Measurements from ENCODE around the gene SAAL1. TPM values are rescaled to one million over a fixed set of nuclear protein-coding genes. Genes with fewer than 3 reads are reported as not detected.

SAAL1 gene
- total and polyA plus RNA-seq, 5 donors from 2014 or later, result 15.1 to 25.5 (median 19.1) TPM

DNA sequence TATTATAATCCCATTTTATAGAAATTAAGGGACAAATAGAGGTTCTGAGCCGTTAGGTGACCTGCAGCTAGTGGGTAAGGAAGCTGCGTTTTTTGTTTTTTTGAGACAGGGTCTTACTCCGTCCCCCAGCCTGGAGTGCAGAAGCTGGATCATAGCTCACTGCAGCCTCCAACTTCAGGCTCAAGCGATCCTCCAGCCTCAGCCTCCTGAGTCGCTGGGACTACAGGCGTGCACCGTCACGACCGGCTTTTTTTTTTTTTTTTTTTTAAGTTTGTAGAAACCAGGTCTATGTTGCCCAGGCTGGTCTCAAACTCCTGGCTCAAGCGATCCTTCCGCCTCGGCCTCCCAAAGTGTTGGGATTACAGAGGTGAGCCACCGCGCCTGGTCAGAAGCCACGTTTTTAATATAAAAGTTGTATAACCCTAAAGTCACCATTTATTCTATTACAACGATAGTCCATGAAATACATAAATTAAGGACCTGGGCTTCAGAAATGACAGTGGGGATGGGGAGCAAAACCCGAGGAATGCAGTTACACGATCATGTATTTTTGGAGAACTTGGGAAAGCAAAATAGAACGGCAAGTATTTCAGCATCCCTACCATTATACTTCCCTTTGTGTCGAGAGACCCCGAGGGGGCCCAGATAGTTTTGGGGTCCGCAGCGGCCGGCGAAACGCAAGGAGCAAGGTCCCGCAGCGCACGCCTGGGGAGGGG is 638 bp downstream of the SAAL1 start:
- peak overlapping the region; percentile 90 for H3K4me3 ChIP-seq (ENCODE audit: low read depth, low read length)
- Mint-ChIP-seq H3K27me3 (peaks cover 14% of the 10 kb centered on the region), H3K36me3 (peaks cover 12% of the 10 kb centered on the region), H3K4me1 (peaks cover 23 to 50% (median 42%) of the 10 kb centered on the region in 4 donors), H3K27ac (peak overlapping the region; percentile 77 to 92 (median 89)), H3K4me3 (peak overlapping the region; percentile 92 to 94 (median 94)), H3K9me3 (no peaks in the 10 kb centered on the region)
- peak overlapping the region; percentile 23 for H3K27ac ChIP-seq (ENCODE audit: insufficient read depth, low read length, poor library complexity, severe bottlenecking)
- H3K27me3 ChIP-seq (ENCODE audit: control insufficient read depth, insufficient read depth, low read length), result no peaks in the 10 kb centered on the region
- H3K36me3 ChIP-seq (ENCODE audit: control insufficient read depth, insufficient read depth, low read length), result peaks cover 16% of the 10 kb centered on the region
- ATAC-seq (ENCODE audit: low read depth in 2 of 2) (no peak), DNase-seq (no peak)
- no peaks in the 10 kb centered on the region for H3K9me3 ChIP-seq (ENCODE audit: control insufficient read depth in 2 of 2, low read length in 2 of 2)
- peaks cover 27% of the 10 kb centered on the region for H3K4me1 ChIP-seq (ENCODE audit: control insufficient read depth, insufficient read depth, low read length, poor library complexity, severe bottlenecking)

- Mint-ChIP-seq H3K4me3 (peak overlapping the region in 1 of 4 donors; percentile 66), H3K27me3 (no peaks in the 10 kb centered on the region), H3K4me1 (peaks cover 23 to 60% (median 46%) of the 10 kb centered on the region in 4 donors), H3K36me3 (peaks cover 28% of the 10 kb centered on the region), H3K27ac (no peak overlapping the region), H3K9me3 (no peaks in the 10 kb centered on the region)
- no peak for DNase-seq
- Histone ChIP-seq H3K9me3 (ENCODE audit: control insufficient read depth in 2 of 2, low read length in 2 of 2) (no peaks in the 10 kb centered on the region), H3K27ac (ENCODE audit: insufficient read depth, low read length, poor library complexity, severe bottlenecking) (no peak overlapping the region), H3K36me3 (ENCODE audit: control insufficient read depth, insufficient read depth, low read length) (peaks cover 33% of the 10 kb centered on the region), H3K4me3 (ENCODE audit: low read depth, low read length) (no peak overlapping the region), H3K4me1 (ENCODE audit: control insufficient read depth, insufficient read depth, low read length, poor library complexity, severe bottlenecking) (peaks cover 21% of the 10 kb centered on the region), H3K27me3 (ENCODE audit: control insufficient read depth, insufficient read depth, low read length) (no peaks in the 10 kb centered on the region)
- no peak for ATAC-seq (ENCODE audit: low read depth in 2 of 2)
Measured at GRCh38 chr11:18100926-18101656, 4.8 kb downstream of the SAAL1 start.

GRCh38 chr11:18093959-18094358 is 11.9 kb downstream of the SAAL1 start:
- H3K4me1 ChIP-seq (ENCODE audit: control insufficient read depth, insufficient read depth, low read length, poor library complexity, severe bottlenecking), result no peaks in the 10 kb centered on the region
- Mint-ChIP-seq H3K27ac (no peak overlapping the region), H3K4me1 (peaks cover 4 to 8% (median 6%) of the 10 kb centered on the region in 4 donors), H3K27me3 (no peaks in the 10 kb centered on the region), H3K9me3 (no peaks in the 10 kb centered on the region), H3K36me3 (peaks cover 38% of the 10 kb centered on the region), H3K4me3 (no peak overlapping the region)
- no peak overlapping the region for H3K4me3 ChIP-seq (ENCODE audit: low read depth, low read length)
- DNase-seq (no peak), ATAC-seq (ENCODE audit: low read depth in 2 of 2) (no peak)
- H3K27me3 ChIP-seq (ENCODE audit: control insufficient read depth, insufficient read depth, low read length), result no peaks in the 10 kb centered on the region
- no peak overlapping the region for H3K27ac ChIP-seq (ENCODE audit: insufficient read depth, low read length, poor library complexity, severe bottlenecking)
- H3K36me3 ChIP-seq (ENCODE audit: control insufficient read depth, insufficient read depth, low read length), result peaks cover 61% of the 10 kb centered on the region
- H3K9me3 ChIP-seq (ENCODE audit: control insufficient read depth in 2 of 2, low read length in 2 of 2), result no peaks in the 10 kb centered on the region

GRCh38 chr11:18091731-18092130 is 14.2 kb downstream of the SAAL1 start:
- H3K4me3 Mint-ChIP-seq, result no peak overlapping the region
- DNase-seq (no peak), ATAC-seq (ENCODE audit: low read depth in 2 of 2) (no peak)
- peaks cover 44% of the 10 kb centered on the region for H3K36me3 Mint-ChIP-seq
- H3K27me3 Mint-ChIP-seq, result no peaks in the 10 kb centered on the region
- Histone ChIP-seq H3K4me1 (ENCODE audit: control insufficient read depth, insufficient read depth, low read length, poor library complexity, severe bottlenecking) (no peaks in the 10 kb centered on the region), H3K27me3 (ENCODE audit: control insufficient read depth, insufficient read depth, low read length) (no peaks in the 10 kb centered on the region), H3K27ac (ENCODE audit: insufficient read depth, low read length, poor library complexity, severe bottlenecking) (no peak overlapping the region), H3K36me3 (ENCODE audit: control insufficient read depth, insufficient read depth, low read length) (peaks cover 82% of the 10 kb centered on the region), H3K4me3 (ENCODE audit: low read depth, low read length) (no peak overlapping the region), H3K9me3 (ENCODE audit: control insufficient read depth in 2 of 2, low read length in 2 of 2) (no peaks in the 10 kb centered on the region)
- H3K9me3 Mint-ChIP-seq, result no peaks in the 10 kb centered on the region
- no peak overlapping the region for H3K27ac Mint-ChIP-seq
- peaks cover 0 to 5% (median 2%) of the 10 kb centered on the region in 4 donors for H3K4me1 Mint-ChIP-seq

DNA sequence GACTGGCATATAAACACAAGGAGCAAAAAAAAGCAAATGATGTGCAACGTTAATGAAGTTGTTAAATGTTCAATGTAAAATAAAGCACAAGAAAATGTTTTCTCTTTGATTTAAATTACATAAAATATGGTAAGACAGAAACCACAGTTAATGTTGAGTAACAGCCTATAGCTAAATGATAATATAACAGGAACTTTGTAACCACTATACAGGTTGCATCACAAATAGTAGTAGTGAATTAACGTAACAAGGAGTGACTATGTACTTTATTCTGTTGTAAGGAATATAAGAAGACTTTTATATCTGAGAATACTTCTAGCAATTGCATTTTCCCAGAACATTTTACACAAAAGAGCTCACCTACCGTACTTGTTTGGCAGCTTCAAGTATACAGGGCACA is 16.9 kb downstream of the SAAL1 start:
- no peaks in the 10 kb centered on the region for H3K27me3 ChIP-seq (ENCODE audit: control insufficient read depth, insufficient read depth, low read length)
- H3K9me3 ChIP-seq (ENCODE audit: control insufficient read depth in 2 of 2, low read length in 2 of 2), result no peaks in the 10 kb centered on the region
- H3K4me1 ChIP-seq (ENCODE audit: control insufficient read depth, insufficient read depth, low read length, poor library complexity, severe bottlenecking), result no peaks in the 10 kb centered on the region
- DNase-seq (no peak), ATAC-seq (ENCODE audit: low read depth in 2 of 2) (no peak)
- Mint-ChIP-seq H3K9me3 (peaks cover 0 to 1% (median 0%) of the 10 kb centered on the region in 7 donors), H3K27ac (no peak overlapping the region), H3K27me3 (no peaks in the 10 kb centered on the region), H3K4me3 (no peak overlapping the region), H3K36me3 (peaks cover 39% of the 10 kb centered on the region), H3K4me1 (peaks cover 0 to 2% (median 0%) of the 10 kb centered on the region in 4 donors)
- no peak overlapping the region for H3K4me3 ChIP-seq (ENCODE audit: low read depth, low read length)
- H3K27ac ChIP-seq (ENCODE audit: insufficient read depth, low read length, poor library complexity, severe bottlenecking), result no peak overlapping the region
- peaks cover 77% of the 10 kb centered on the region for H3K36me3 ChIP-seq (ENCODE audit: control insufficient read depth, insufficient read depth, low read length)

DNA sequence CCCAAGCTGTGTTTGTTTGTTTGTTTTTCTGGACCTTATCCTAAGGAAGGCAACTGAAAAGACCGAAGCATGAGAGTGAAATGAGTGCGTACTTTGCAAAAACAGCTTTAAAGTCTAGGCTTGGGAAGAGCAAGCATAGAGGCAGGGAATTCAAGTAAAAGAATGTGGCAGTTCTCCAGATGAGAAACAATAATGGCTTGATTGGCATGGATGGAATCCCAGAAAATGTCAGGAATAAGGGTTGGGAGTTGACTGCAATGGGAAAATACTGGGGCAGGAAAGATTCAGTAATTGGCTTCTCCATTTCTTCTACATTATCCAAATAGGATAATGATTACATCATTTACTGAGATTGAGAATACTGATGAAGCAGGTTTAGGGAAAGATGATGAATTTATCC is 17.5 kb downstream of the SAAL1 start:
- Mint-ChIP-seq H3K27me3 (no peaks in the 10 kb centered on the region), H3K36me3 (peaks cover 38% of the 10 kb centered on the region), H3K9me3 (peaks cover 0 to 1% (median 0%) of the 10 kb centered on the region in 7 donors), H3K27ac (peak overlapping the region in 1 of 3 donors; percentile 42), H3K4me3 (no peak overlapping the region), H3K4me1 (peaks cover 0 to 2% (median 0%) of the 10 kb centered on the region in 4 donors)
- Histone ChIP-seq H3K27ac (ENCODE audit: insufficient read depth, low read length, poor library complexity, severe bottlenecking) (no peak overlapping the region), H3K4me3 (ENCODE audit: low read depth, low read length) (no peak overlapping the region), H3K36me3 (ENCODE audit: control insufficient read depth, insufficient read depth, low read length) (peaks cover 77% of the 10 kb centered on the region), H3K4me1 (ENCODE audit: control insufficient read depth, insufficient read depth, low read length, poor library complexity, severe bottlenecking) (no peaks in the 10 kb centered on the region), H3K9me3 (ENCODE audit: control insufficient read depth in 2 of 2, low read length in 2 of 2) (no peaks in the 10 kb centered on the region), H3K27me3 (ENCODE audit: control insufficient read depth, insufficient read depth, low read length) (no peaks in the 10 kb centered on the region)
- ATAC-seq (ENCODE audit: low read depth in 2 of 2) (no peak), DNase-seq (no peak)

DNA sequence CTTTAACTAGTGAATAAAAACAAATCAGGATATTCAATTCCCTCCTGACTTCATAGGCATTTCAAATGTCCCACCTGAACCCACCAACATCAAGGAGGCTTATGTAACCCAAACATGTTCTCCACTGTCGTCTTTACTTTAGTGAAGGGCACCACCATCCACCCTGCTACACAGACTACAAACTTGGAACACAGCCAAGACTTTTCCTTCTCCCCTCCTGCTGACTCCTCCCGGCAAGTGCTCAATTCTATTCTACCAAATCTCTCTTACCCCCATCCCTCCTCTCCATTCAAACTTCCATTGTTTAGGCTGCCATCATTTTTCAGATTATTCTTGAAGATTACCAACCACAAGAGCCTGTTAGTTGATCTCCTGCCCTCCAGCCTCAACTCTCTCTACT is 24.3 kb downstream of the SAAL1 start:
- Mint-ChIP-seq H3K4me3 (no peak overlapping the region), H3K27me3 (no peaks in the 10 kb centered on the region), H3K4me1 (no peaks in the 10 kb centered on the region), H3K27ac (peak overlapping the region in 1 of 3 donors; percentile 58), H3K36me3 (peaks cover 42% of the 10 kb centered on the region), H3K9me3 (peaks cover 0 to 1% (median 0%) of the 10 kb centered on the region in 7 donors)
- H3K4me3 ChIP-seq (ENCODE audit: low read depth, low read length), result no peak overlapping the region
- peaks cover 50% of the 10 kb centered on the region for H3K36me3 ChIP-seq (ENCODE audit: control insufficient read depth, insufficient read depth, low read length)
- no peaks in the 10 kb centered on the region for H3K27me3 ChIP-seq (ENCODE audit: control insufficient read depth, insufficient read depth, low read length)
- no peaks in the 10 kb centered on the region for H3K9me3 ChIP-seq (ENCODE audit: control insufficient read depth in 2 of 2, low read length in 2 of 2)
- ATAC-seq (ENCODE audit: low read depth in 2 of 2) (no peak), DNase-seq (no peak)
- no peaks in the 10 kb centered on the region for H3K4me1 ChIP-seq (ENCODE audit: control insufficient read depth, insufficient read depth, low read length, poor library complexity, severe bottlenecking)
- no peak overlapping the region for H3K27ac ChIP-seq (ENCODE audit: insufficient read depth, low read length, poor library complexity, severe bottlenecking)
